K562 (cell line): ENCODE measurements around the gene CHD1L. TPM values are rescaled to one million over a fixed set of nuclear protein-coding genes. Genes with fewer than 3 reads are reported as not detected.

ENCODE experiments used
- ARID1B ChIP-seq: fragments of 450-650 bp; IDR thresholded peaks from 2 replicates; pipeline ENCODE4 v1.6.1; 2016; ENCODE audit warnings: antibody characterized with exemption, mild to moderate bottlenecking, inconsistent platforms
- BRCA1 ChIP-seq, 2 experiments: fragments of 450-650 bp in 1 of 2; sonication (generic) in 1 of 2; formaldehyde crosslinking in 1 of 2; IDR thresholded peaks; 2 replicates each; pipeline versions ENCODE4 v1.5.0 to v1.6.1; 2017 to 2020; ENCODE audit warnings: mild to moderate bottlenecking in 1 of 2, missing genetic modification reagents in 1 of 2
- BRF1 ChIP-seq: IDR thresholded peaks from 3 replicates; pipeline ENCODE4 v1.6.1; 2011; ENCODE audit warnings: borderline replicate concordance, mild to moderate bottlenecking; ENCODE audit not compliant: insufficient read length; ENCODE audit errors: extremely low read depth
- CREB5 ChIP-seq: fragments of 250-450 bp; sonication (Bioruptor Pico); IDR thresholded peaks from 2 replicates; pipeline ENCODE4 v1.5.0; 2020; ENCODE audit warnings: mild to moderate bottlenecking
- ELF2 ChIP-seq: fragments of 250-450 bp; sonication (Bioruptor Pico); IDR thresholded peaks from 2 replicates; pipeline ENCODE4 v1.5.0; 2021; ENCODE audit warnings: mild to moderate bottlenecking
- EP300 ChIP-seq: IDR thresholded peaks from 2 replicates; pipeline ENCODE4 v1.6.1; 2012; ENCODE audit warnings: low read length, improper control_type of control experiment
- FIP1L1 ChIP-seq: fragments of 200-400 bp; formaldehyde crosslinking; IDR thresholded peaks from 2 replicates; pipeline ENCODE4 v1.6.1; 2018; ENCODE audit warnings: mild to moderate bottlenecking, low read depth, low read length; ENCODE audit not compliant: poor library complexity, severe bottlenecking
- HSF4 ChIP-seq: fragments of 250-450 bp; sonication (Bioruptor Pico); IDR thresholded peaks from 2 replicates; pipeline ENCODE4 v2.1.2; 2022; ENCODE audit warnings: mild to moderate bottlenecking, moderate library complexity, borderline replicate concordance
- KAT2B ChIP-seq: IDR thresholded peaks from one replicate; pipeline ENCODE4 v1.6.1; 2012; ENCODE audit warnings: low read depth, mild to moderate bottlenecking, control low read depth, inconsistent platforms, low read length, moderate library complexity
- NELFE ChIP-seq: IDR thresholded peaks from 2 replicates; pipeline ENCODE4 v1.6.1; 2011; ENCODE audit warnings: mild to moderate bottlenecking; ENCODE audit not compliant: insufficient read depth, insufficient read length
- NFIC ChIP-seq: fragments of 450-650 bp; IDR thresholded peaks from 2 replicates; pipeline ENCODE4 v1.6.1; 2017; ENCODE audit warnings: mild to moderate bottlenecking, inconsistent platforms
- PTRF ChIP-seq: fragments of 450-650 bp; IDR thresholded peaks from 2 replicates; pipeline ENCODE4 v1.6.1; 2016; ENCODE audit warnings: mild to moderate bottlenecking, missing genetic modification characterization, missing compliant biosample characterization
- TAF1 ChIP-seq: IDR thresholded peaks from 2 replicates; pipeline ENCODE4 v1.6.1; 2011; ENCODE audit warnings: mild to moderate bottlenecking, low read length, moderate library complexity; ENCODE audit not compliant: insufficient read depth, control insufficient read depth, severe bottlenecking; ENCODE audit errors: extremely low read depth
- TEAD4 ChIP-seq, 2 experiments: sonication (generic) in 1 of 2; formaldehyde crosslinking in 1 of 2; IDR thresholded peaks; 2 replicates each; pipeline versions ENCODE4 v1.6.1 to v1.8.0; 2012 to 2022; ENCODE audit warnings: borderline replicate concordance in 1 of 2, inconsistent platforms in 1 of 2, low read length in 1 of 2, mild to moderate bottlenecking in 1 of 2, missing genetic modification reagents in 1 of 2
- THRAP3 ChIP-seq: fragments of 450-650 bp; IDR thresholded peaks from 2 replicates; pipeline ENCODE4 v1.6.1; 2016; ENCODE audit warnings: mild to moderate bottlenecking, inconsistent platforms, borderline replicate concordance
- UBTF ChIP-seq, 2 experiments: IDR thresholded peaks; 2 replicates each; pipeline ENCODE4 v1.6.1; 2012; ENCODE audit warnings: improper control_type of control experiment in 2 of 2, low read depth in 2 of 2, low read length in 2 of 2, borderline replicate concordance in 1 of 2
- ZNF609 ChIP-seq: sonication (generic); formaldehyde crosslinking; IDR thresholded peaks from 2 replicates; pipeline ENCODE4 v1.8.1; 2023; ENCODE audit warnings: missing genetic modification reagents, mild to moderate bottlenecking, borderline replicate concordance
- ZSCAN32 ChIP-seq: fragments of 450-650 bp; formaldehyde crosslinking; IDR thresholded peaks from 2 replicates; pipeline ENCODE4 v1.4.0; 2020; ENCODE audit warnings: mild to moderate bottlenecking, moderate library complexity
- polyA plus RNA-seq, 8 experiments: library from polyadenylated mRNA; depleted of rRNA in 4 of 8; stranded (reverse) in 5 of 8; unstranded in 3 of 8; fragments of >200 nt; fragmentation: Nextera tagmentation in 2 of 8; fragmentation: Illumina TruSeq in 1 of 8; extraction: Ambion mirVana in 2 of 8; extraction: Trizol in 1 of 8; gene quantifications; 2 replicates each; pipeline versions ENCODE4 v1.2.1 to v1.2.3, GENCODE V29; 2011 to 2014; ENCODE audit warnings: inconsistent platforms in 1 of 8, missing spikeins in 1 of 8
- total RNA-seq, 7 experiments: library from RNA; depleted of rRNA in 6 of 7; stranded (reverse); fragments of >200 nt in 6 of 7; fragmentation: Illumina TruSeq in 2 of 7; extraction: Trizol in 2 of 7; gene quantifications; 2 replicates each; pipeline versions ENCODE4 v1.2.1 to v1.2.3, GENCODE V29; 2011 to 2021; ENCODE audit warnings: low replicate concordance in 1 of 7

Gene CHD1L
- total and polyA plus RNA-seq, 9 of the 15 experiments (the other 6 are each of a cell fraction or from before 2014, with no cell fraction given): 25.0 to 93.3 (median 59.1) TPM

- peak; percentile 54 for TF ChIP-seq TAF1
- TF ChIP-seq KAT2B: no peak
- no peak for TF ChIP-seq CREB5 (CRISPR knock-in tag)
- peak; percentile 10; the same call in 1 of the 2 replicates for TF ChIP-seq EP300
- no peak for TF ChIP-seq PTRF (tag)
- TF ChIP-seq ELF2 (CRISPR knock-in tag): no peak
- peak; percentile 80 to 94 for TF ChIP-seq UBTF (IDR thresholded peaks at IDR 0.05; ENCODE audit: borderline replicate concordance in 1 of 2, low read depth in 2 of 2, low read length in 2 of 2)
- TF ChIP-seq NFIC: peak; percentile 4
- no peak for TF ChIP-seq ZNF609 (CRISPR knock-in tag)
- TF ChIP-seq NELFE: no peak
- TF ChIP-seq HSF4 (CRISPR knock-in tag): no peak
- TF ChIP-seq ARID1B: no peak
- no peak for TF ChIP-seq ZSCAN32 (CRISPR knock-in tag)
- TF ChIP-seq FIP1L1: peak; percentile 80
- TF ChIP-seq BRF1: no peak
- TF ChIP-seq TEAD4 (IDR thresholded peaks at IDR 0.05; ENCODE audit: low read length): no peak
- TF ChIP-seq TEAD4 (CRISPR knock-in tag; IDR thresholded peaks at IDR 0.05; ENCODE audit: borderline replicate concordance): 0 out of 2 replicates have a peak, but pooled peaks have one; percentile 39
- TF ChIP-seq THRAP3: no peak
- TF ChIP-seq BRCA1 (IDR thresholded peaks at IDR 0.05): no peak
- no peak for TF ChIP-seq BRCA1 (CRISPR knock-in tag; IDR thresholded peaks at IDR 0.05)
These were observed at the start of gene CHD1L (continued) for GRCh38 chr1:147242449-147243227.
